ENCODE results near the gene NKPD1. TPM values are rescaled to one million over a fixed set of nuclear protein-coding genes. Genes with fewer than 3 reads are reported as not detected.
A peak's percentile ranks its signal among the peaks of the same experiment; 100 is the strongest.

Gene NKPD1
- total and polyA plus RNA-seq, 2 experiments from 2014 or later: 0.24 to 1.3 TPM

DNA sequence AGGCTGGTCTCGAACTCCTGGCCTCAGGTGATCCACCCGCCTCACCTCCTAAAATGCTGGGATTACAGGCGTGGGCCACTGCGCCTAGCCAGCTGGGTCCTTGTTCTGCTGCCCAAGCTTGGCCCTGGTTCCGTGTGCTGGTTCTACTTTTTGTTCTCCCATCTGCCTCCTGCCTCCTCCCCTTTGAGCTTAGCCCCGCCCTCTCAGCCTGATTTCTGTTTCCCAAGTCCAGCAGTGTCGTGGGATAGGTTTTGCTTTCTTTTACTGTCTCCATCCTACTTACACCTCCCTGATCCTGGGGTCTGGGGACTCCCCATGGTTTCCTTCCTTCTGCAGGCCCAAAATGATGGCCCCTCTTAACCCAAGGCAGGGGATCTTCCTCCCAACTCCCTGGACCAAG is 20.2 kb upstream of the NKPD1 start:
- ATAC-seq: no peak
- H3K4me3 ChIP-seq: no peak overlapping the region
- H4K20me1 ChIP-seq (replicated peaks; ENCODE audit: insufficient read depth): no peaks in the 10 kb centered on the region
- H3K27me3 ChIP-seq (ENCODE audit: insufficient read depth): peaks cover 6% of the 10 kb centered on the region; the same call in 1 of the 2 replicates
- H3K4me2 ChIP-seq: no peak overlapping the region
- TF ChIP-seq, protein P1, sequence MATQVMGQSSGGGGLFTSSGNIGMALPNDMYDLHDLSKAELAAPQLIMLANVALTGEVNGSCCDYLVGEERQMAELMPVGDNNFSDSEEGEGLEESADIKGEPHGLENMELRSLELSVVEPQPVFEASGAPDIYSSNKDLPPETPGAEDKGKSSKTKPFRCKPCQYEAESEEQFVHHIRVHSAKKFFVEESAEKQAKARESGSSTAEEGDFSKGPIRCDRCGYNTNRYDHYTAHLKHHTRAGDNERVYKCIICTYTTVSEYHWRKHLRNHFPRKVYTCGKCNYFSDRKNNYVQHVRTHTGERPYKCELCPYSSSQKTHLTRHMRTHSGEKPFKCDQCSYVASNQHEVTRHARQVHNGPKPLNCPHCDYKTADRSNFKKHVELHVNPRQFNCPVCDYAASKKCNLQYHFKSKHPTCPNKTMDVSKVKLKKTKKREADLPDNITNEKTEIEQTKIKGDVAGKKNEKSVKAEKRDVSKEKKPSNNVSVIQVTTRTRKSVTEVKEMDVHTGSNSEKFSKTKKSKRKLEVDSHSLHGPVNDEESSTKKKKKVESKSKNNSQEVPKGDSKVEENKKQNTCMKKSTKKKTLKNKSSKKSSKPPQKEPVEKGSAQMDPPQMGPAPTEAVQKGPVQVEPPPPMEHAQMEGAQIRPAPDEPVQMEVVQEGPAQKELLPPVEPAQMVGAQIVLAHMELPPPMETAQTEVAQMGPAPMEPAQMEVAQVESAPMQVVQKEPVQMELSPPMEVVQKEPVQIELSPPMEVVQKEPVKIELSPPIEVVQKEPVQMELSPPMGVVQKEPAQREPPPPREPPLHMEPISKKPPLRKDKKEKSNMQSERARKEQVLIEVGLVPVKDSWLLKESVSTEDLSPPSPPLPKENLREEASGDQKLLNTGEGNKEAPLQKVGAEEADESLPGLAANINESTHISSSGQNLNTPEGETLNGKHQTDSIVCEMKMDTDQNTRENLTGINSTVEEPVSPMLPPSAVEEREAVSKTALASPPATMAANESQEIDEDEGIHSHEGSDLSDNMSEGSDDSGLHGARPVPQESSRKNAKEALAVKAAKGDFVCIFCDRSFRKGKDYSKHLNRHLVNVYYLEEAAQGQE (IDR thresholded peaks at IDR 0.05; ENCODE audit: unreplicated experiment): no peak
- TF ChIP-seq CREB1 (CRISPR knock-in tag; IDR thresholded peaks at IDR 0.05; ENCODE audit: low read depth) (no peak), STAT1 (IDR thresholded peaks at IDR 0.05; ENCODE audit: unreplicated experiment) (no peak), ZNF331 (CRISPR knock-in tag; IDR thresholded peaks at IDR 0.05; ENCODE audit: low read depth) (no peak), NANOG (IDR thresholded peaks at IDR 0.05; ENCODE audit: borderline replicate concordance) (no peak), EZH2phosphoT487 (IDR thresholded peaks at IDR 0.05; ENCODE audit: unreplicated experiment) (no peak), ZNF114 (CRISPR knock-in tag; IDR thresholded peaks at IDR 0.05) (no peak), EZH2 (IDR thresholded peaks at IDR 0.05; ENCODE audit: low read depth, unreplicated experiment) (no peak), POLR2AphosphoS5 (IDR thresholded peaks at IDR 0.05; ENCODE audit: low read depth) (no peak), JUNB (IDR thresholded peaks at IDR 0.05; ENCODE audit: unreplicated experiment) (no peak)
- TF ChIP-seq, protein P2, sequence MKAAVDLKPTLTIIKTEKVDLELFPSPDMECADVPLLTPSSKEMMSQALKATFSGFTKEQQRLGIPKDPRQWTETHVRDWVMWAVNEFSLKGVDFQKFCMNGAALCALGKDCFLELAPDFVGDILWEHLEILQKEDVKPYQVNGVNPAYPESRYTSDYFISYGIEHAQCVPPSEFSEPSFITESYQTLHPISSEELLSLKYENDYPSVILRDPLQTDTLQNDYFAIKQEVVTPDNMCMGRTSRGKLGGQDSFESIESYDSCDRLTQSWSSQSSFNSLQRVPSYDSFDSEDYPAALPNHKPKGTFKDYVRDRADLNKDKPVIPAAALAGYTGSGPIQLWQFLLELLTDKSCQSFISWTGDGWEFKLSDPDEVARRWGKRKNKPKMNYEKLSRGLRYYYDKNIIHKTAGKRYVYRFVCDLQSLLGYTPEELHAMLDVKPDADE (IDR thresholded peaks at IDR 0.05): no peak
- TF ChIP-seq, protein P3, sequence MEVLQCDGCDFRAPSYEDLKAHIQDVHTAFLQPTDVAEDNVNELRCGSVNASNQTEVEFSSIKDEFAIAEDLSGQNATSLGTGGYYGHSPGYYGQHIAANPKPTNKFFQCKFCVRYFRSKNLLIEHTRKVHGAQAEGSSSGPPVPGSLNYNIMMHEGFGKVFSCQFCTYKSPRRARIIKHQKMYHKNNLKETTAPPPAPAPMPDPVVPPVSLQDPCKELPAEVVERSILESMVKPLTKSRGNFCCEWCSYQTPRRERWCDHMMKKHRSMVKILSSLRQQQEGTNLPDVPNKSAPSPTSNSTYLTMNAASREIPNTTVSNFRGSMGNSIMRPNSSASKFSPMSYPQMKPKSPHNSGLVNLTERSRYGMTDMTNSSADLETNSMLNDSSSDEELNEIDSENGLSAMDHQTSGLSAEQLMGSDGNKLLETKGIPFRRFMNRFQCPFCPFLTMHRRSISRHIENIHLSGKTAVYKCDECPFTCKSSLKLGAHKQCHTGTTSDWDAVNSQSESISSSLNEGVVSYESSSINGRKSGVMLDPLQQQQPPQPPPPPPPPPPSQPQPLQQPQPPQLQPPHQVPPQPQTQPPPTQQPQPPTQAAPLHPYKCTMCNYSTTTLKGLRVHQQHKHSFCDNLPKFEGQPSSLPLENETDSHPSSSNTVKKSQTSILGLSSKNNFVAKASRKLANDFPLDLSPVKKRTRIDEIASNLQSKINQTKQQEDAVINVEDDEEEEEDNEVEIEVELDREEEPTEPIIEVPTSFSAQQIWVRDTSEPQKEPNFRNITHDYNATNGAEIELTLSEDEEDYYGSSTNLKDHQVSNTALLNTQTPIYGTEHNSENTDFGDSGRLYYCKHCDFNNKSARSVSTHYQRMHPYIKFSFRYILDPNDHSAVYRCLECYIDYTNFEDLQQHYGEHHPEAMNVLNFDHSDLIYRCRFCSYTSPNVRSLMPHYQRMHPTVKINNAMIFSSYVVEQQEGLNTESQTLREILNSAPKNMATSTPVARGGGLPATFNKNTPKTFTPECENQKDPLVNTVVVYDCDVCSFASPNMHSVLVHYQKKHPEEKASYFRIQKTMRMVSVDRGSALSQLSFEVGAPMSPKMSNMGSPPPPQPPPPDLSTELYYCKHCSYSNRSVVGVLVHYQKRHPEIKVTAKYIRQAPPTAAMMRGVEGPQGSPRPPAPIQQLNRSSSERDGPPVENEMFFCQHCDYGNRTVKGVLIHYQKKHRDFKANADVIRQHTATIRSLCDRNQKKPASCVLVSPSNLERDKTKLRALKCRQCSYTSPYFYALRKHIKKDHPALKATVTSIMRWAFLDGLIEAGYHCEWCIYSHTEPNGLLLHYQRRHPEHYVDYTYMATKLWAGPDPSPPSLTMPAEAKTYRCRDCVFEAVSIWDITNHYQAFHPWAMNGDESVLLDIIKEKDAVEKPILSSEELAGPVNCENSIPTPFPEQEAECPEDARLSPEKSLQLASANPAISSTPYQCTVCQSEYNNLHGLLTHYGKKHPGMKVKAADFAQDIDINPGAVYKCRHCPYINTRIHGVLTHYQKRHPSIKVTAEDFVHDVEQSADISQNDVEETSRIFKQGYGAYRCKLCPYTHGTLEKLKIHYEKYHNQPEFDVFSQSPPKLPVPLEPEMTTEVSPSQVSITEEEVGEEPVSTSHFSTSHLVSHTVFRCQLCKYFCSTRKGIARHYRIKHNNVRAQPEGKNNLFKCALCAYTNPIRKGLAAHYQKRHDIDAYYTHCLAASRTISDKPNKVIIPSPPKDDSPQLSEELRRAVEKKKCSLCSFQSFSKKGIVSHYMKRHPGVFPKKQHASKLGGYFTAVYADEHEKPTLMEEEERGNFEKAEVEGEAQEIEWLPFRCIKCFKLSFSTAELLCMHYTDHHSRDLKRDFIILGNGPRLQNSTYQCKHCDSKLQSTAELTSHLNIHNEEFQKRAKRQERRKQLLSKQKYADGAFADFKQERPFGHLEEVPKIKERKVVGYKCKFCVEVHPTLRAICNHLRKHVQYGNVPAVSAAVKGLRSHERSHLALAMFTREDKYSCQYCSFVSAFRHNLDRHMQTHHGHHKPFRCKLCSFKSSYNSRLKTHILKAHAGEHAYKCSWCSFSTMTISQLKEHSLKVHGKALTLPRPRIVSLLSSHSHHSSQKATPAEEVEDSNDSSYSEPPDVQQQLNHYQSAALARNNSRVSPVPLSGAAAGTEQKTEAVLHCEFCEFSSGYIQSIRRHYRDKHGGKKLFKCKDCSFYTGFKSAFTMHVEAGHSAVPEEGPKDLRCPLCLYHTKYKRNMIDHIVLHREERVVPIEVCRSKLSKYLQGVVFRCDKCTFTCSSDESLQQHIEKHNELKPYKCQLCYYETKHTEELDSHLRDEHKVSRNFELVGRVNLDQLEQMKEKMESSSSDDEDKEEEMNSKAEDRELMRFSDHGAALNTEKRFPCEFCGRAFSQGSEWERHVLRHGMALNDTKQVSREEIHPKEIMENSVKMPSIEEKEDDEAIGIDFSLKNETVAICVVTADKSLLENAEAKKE (CRISPR knock-in tag; IDR thresholded peaks at IDR 0.05): no peak
- TF ChIP-seq, protein P4, sequence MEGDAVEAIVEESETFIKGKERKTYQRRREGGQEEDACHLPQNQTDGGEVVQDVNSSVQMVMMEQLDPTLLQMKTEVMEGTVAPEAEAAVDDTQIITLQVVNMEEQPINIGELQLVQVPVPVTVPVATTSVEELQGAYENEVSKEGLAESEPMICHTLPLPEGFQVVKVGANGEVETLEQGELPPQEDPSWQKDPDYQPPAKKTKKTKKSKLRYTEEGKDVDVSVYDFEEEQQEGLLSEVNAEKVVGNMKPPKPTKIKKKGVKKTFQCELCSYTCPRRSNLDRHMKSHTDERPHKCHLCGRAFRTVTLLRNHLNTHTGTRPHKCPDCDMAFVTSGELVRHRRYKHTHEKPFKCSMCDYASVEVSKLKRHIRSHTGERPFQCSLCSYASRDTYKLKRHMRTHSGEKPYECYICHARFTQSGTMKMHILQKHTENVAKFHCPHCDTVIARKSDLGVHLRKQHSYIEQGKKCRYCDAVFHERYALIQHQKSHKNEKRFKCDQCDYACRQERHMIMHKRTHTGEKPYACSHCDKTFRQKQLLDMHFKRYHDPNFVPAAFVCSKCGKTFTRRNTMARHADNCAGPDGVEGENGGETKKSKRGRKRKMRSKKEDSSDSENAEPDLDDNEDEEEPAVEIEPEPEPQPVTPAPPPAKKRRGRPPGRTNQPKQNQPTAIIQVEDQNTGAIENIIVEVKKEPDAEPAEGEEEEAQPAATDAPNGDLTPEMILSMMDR (conservative IDR thresholded peaks at IDR 0.05; ENCODE audit: low read depth in 2 of 2): no peak
- H3K27ac ChIP-seq (ENCODE audit: low read depth): no peak overlapping the region
- H3F3A ChIP-seq (replicated peaks; ENCODE audit: low read depth): 0 out of 2 replicates have a peak, but pooled peaks cover 4% of the 10 kb centered on the region
- H3K4me1 ChIP-seq (ENCODE audit: insufficient read depth): peaks cover 3% of the 10 kb centered on the region; the same call in 1 of the 2 replicates
- H3K4me3 Mint-ChIP-seq: peak overlapping the region; percentile 73; the same call in 2 of the 3 replicates
- H3K9me2 ChIP-seq (ENCODE audit: insufficient read depth): no peaks in the 10 kb centered on the region
- H3K36me3 Mint-ChIP-seq (ENCODE audit: low read depth): peaks cover 3% of the 10 kb centered on the region; the same call in 1 of the 3 replicates
- H3K36me3 ChIP-seq (ENCODE audit: insufficient read depth): no peaks in the 10 kb centered on the region
- H3K4me1 Mint-ChIP-seq: peaks cover 2% of the 10 kb centered on the region; the same call in 1 of the 3 replicates
- peak; percentile 33 for DNase-seq (ENCODE audit: low spot score)
- H3K9me3 Mint-ChIP-seq: no peaks in the 10 kb centered on the region
- H3K27ac Mint-ChIP-seq: no peak overlapping the region
- H3K27me3 Mint-ChIP-seq (ENCODE audit: insufficient read depth, low read depth, poor library complexity): peaks cover 24% of the 10 kb centered on the region
- no peak overlapping the region for H2AFZ ChIP-seq
- H3K79me2 ChIP-seq (replicated peaks; ENCODE audit: insufficient read depth): peaks cover 15% of the 10 kb centered on the region
